DOHH2 (cell line): Measurements from ENCODE around the gene PAX2.

ENCODE experiments used
- H3F3A ChIP-seq: fragments of 200-600 bp; sonication (generic), shearing (Covaris generic); 2 replicates; pipeline ENCODE4 v1.6.0; 2016; ENCODE audit warnings: antibody characterized with exemption, mild to moderate bottlenecking; ENCODE audit not compliant: control insufficient read depth, insufficient read depth
- H3K27ac ChIP-seq: fragments of 200-600 bp; sonication (generic); 2 replicates; pipeline ENCODE4 v1.5.1; 2014; ENCODE audit warnings: low read depth, mild to moderate bottlenecking, low read length, moderate library complexity
- H3K27me3 ChIP-seq: fragments of 200-600 bp; sonication (generic); 2 replicates; pipeline ENCODE4 v1.6.1; 2014; ENCODE audit warnings: mild to moderate bottlenecking, low read length, mixed read lengths; ENCODE audit not compliant: control insufficient read depth
- H3K36me3 ChIP-seq: fragments of 200-600 bp; sonication (generic); 2 replicates; pipeline ENCODE4 v1.6.1; 2014; ENCODE audit warnings: mild to moderate bottlenecking, low read length, moderate library complexity, mixed read lengths; ENCODE audit not compliant: control insufficient read depth
- H3K4me1 ChIP-seq: fragments of 200-600 bp; sonication (generic); 2 replicates; pipeline ENCODE4 v1.6.1; 2014; ENCODE audit warnings: mild to moderate bottlenecking, low read length, mixed read lengths; ENCODE audit not compliant: control insufficient read depth
- H3K4me2 ChIP-seq: fragments of 200-600 bp; sonication (generic); 2 replicates; pipeline ENCODE4 v1.6.0; 2014; ENCODE audit warnings: mild to moderate bottlenecking, low read length, moderate library complexity
- H3K4me3 ChIP-seq: fragments of 200-600 bp; sonication (generic); 2 replicates; pipeline ENCODE4 v1.5.1; 2014; ENCODE audit warnings: mild to moderate bottlenecking, low read length, mixed read lengths
- H3K79me2 ChIP-seq: fragments of 200-600 bp; sonication (generic); 2 replicates; pipeline ENCODE4 v1.6.1; 2014; ENCODE audit warnings: mild to moderate bottlenecking, low read length, mixed read lengths; ENCODE audit not compliant: control insufficient read depth
- H3K9me2 ChIP-seq: fragments of 200-600 bp; sonication (generic); replicated peaks from 2 replicates; pipeline ENCODE4 v1.6.1; 2014; ENCODE audit warnings: mild to moderate bottlenecking, low read length, mixed read lengths; ENCODE audit not compliant: control insufficient read depth
- H3K9me3 ChIP-seq: fragments of 200-600 bp; sonication (generic); 2 replicates; pipeline ENCODE4 v1.6.1; 2014; ENCODE audit warnings: antibody characterized with exemption, low read length, mixed read lengths; ENCODE audit not compliant: control insufficient read depth, insufficient read depth
- H4K20me1 ChIP-seq: fragments of 200-600 bp; sonication (generic); 2 replicates; pipeline ENCODE4 v1.6.0; 2014; ENCODE audit warnings: low read depth, mild to moderate bottlenecking, antibody characterized with exemption, low read length, moderate library complexity; ENCODE audit not compliant: control insufficient read depth, insufficient read depth
- EZH2phosphoT487 ChIP-seq: fragments of 200-600 bp; sonication (generic); IDR thresholded peaks from 2 replicates; pipeline ENCODE4 v1.6.1; 2017; ENCODE audit warnings: borderline replicate concordance, mild to moderate bottlenecking, antibody characterized with exemption, low read length, moderate library complexity, mixed read lengths
- TF ChIP-seq, protein P1 (sequence below): fragments of 200-600 bp; sonication (generic); IDR thresholded peaks from one replicate; pipeline ENCODE4 v1.5.1; 2014; ENCODE audit warnings: antibody characterized with exemption, mild to moderate bottlenecking, low read depth, low read length; ENCODE audit not compliant: poor library complexity, severe bottlenecking

Gene PAX2

GRCh38 chr10:100744987-100745881 is at the start of gene PAX2:
TSS of gene PAX2 (plus strand) at chr10:100745582. CDS start at chr10:100746261, 679 bp downstream.
- Histone ChIP-seq H3K9me3 (no peaks in the 10 kb centered on the region), H3K27ac (no peak within 1 kb of the TSS), H3K4me3 (no peak within 1 kb of the TSS), H3K79me2 (no peaks in the 10 kb centered on the region), H3K27me3 (peaks cover 93% of the 10 kb centered on the region), H4K20me1 (no peaks in the 10 kb centered on the region), H3K36me3 (no peaks in the 10 kb centered on the region), H3K9me2 (no peaks in the 10 kb centered on the region), H3F3A (no peaks in the 10 kb centered on the region), H3K4me1 (no peaks in the 10 kb centered on the region), H3K4me2 (no peak within 1 kb of the TSS)
- TF ChIP-seq, protein P1, sequence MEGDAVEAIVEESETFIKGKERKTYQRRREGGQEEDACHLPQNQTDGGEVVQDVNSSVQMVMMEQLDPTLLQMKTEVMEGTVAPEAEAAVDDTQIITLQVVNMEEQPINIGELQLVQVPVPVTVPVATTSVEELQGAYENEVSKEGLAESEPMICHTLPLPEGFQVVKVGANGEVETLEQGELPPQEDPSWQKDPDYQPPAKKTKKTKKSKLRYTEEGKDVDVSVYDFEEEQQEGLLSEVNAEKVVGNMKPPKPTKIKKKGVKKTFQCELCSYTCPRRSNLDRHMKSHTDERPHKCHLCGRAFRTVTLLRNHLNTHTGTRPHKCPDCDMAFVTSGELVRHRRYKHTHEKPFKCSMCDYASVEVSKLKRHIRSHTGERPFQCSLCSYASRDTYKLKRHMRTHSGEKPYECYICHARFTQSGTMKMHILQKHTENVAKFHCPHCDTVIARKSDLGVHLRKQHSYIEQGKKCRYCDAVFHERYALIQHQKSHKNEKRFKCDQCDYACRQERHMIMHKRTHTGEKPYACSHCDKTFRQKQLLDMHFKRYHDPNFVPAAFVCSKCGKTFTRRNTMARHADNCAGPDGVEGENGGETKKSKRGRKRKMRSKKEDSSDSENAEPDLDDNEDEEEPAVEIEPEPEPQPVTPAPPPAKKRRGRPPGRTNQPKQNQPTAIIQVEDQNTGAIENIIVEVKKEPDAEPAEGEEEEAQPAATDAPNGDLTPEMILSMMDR: no peak

GRCh38 chr10:100696477-100696901 is 48.9 kb upstream of the PAX2 start:
- H3F3A ChIP-seq: no peaks in the 10 kb centered on the region
- H3K4me2 ChIP-seq: no peak overlapping the region
- no peaks in the 10 kb centered on the region for H3K36me3 ChIP-seq
- H3K4me1 ChIP-seq: peaks cover 5% of the 10 kb centered on the region
- TF ChIP-seq, protein P1: no peak
- no peak for TF ChIP-seq EZH2phosphoT487
- H4K20me1 ChIP-seq: no peaks in the 10 kb centered on the region
- peaks cover 5% of the 10 kb centered on the region; the same call in 1 of the 2 replicates for H3K27me3 ChIP-seq
- H3K9me2 ChIP-seq: no peaks in the 10 kb centered on the region
- no peak overlapping the region for H3K27ac ChIP-seq
- no peaks in the 10 kb centered on the region for H3K79me2 ChIP-seq
- no peak overlapping the region for H3K4me3 ChIP-seq
- H3K9me3 ChIP-seq: no peaks in the 10 kb centered on the region

GRCh38 chr10:100697070-100697469 is 48.3 kb upstream of the PAX2 start:
- H3F3A ChIP-seq: no peaks in the 10 kb centered on the region

More at GRCh38 chr10:100697070-100697469, 48.3 kb upstream of the PAX2 start:
- Histone ChIP-seq H3K79me2 (no peaks in the 10 kb centered on the region), H3K4me1 (peaks cover 5% of the 10 kb centered on the region), H3K9me3 (no peaks in the 10 kb centered on the region), H3K27me3 (peaks cover 5% of the 10 kb centered on the region; the same call in 1 of the 2 replicates), H3K36me3 (no peaks in the 10 kb centered on the region), H4K20me1 (no peaks in the 10 kb centered on the region), H3K4me3 (no peak overlapping the region), H3K9me2 (no peaks in the 10 kb centered on the region), H3K27ac (no peak overlapping the region), H3K4me2 (no peak overlapping the region)
- TF ChIP-seq, protein P1: no peak
- TF ChIP-seq EZH2phosphoT487: no peak
